AG04450 (cell line): Measurements from ENCODE around the gene LPAR3. TPM values are rescaled to one million over a fixed set of nuclear protein-coding genes. Genes with fewer than 3 reads are reported as not detected.

ENCODE experiments used
- CTCF ChIA-PET: fragments of 300-600, 350-600 bp; formaldehyde crosslinking; extraction: SDS; loops from one replicate; lab custom pipeline; 2022; ENCODE audit warnings: antibody characterized with exemption, inconsistent platforms; lab: Charles Lee
- POLR2A ChIA-PET: fragments of 350-600 bp; formaldehyde crosslinking; extraction: SDS; loops from one replicate; lab custom pipeline; 2021; ENCODE audit warnings: antibody characterized with exemption, inconsistent platforms; lab: Yijun Ruan, JAX
- DNase-seq: peaks from one replicate; pipeline ENCODE4 v3.0.0-alpha.2; 2011; ENCODE audit warnings: low read depth, low spot score
- H3K27ac ChIP-seq: one replicate; pipeline ENCODE4 v1.5.1; 2012; ENCODE audit warnings: low read depth, low read length, control low read depth
- H3K27me3 ChIP-seq: one replicate; pipeline ENCODE4 v1.6.0; 2012; ENCODE audit warnings: low read length; ENCODE audit not compliant: control insufficient read depth, insufficient read depth
- H3K4me3 ChIP-seq: 2 replicates; pipeline ENCODE4 v1.5.1; 2011; ENCODE audit warnings: mild to moderate bottlenecking, low read depth, low read length, control low read depth
- H3K9me3 ChIP-seq: 2 replicates; pipeline ENCODE4 v1.5.1; 2012; ENCODE audit warnings: low read length; ENCODE audit not compliant: control insufficient read depth, insufficient read depth
- CTCF ChIP-seq: IDR thresholded peaks from 2 replicates; pipeline ENCODE4 v1.5.1; 2011; ENCODE audit warnings: low read depth, low read length, control low read depth, inconsistent platforms
- polyA plus RNA-seq: library from polyadenylated mRNA; depleted of rRNA; stranded (reverse); fragments of >200 nt; gene quantifications from 2 replicates; pipeline ENCODE4 v1.2.3, GENCODE V29; 2011

The LPAR3 gene
- polyA plus RNA-seq, 1 experiment: 3.5 TPM

GRCh38 chr1:84861988-84862644, 30.9 kb downstream of the LPAR3 start:
- CTCF ChIA-PET: interaction anchor here (1.0 kb wide), 1 partner anchor 9 kb away, joined by 4 read pairs; no protein-coding TSS in a partner anchor
- POLR2A ChIA-PET: no interaction called here
- DNase-seq: no peak

GRCh38 chr1:84861516-84861915, 31.5 kb downstream of the LPAR3 start:
- no peaks in the 10 kb centered on the region for H3K9me3 ChIP-seq
- ChIA-PET POLR2A (no interaction called here), CTCF (interaction anchor here (1.0 kb wide), 1 partner anchor 9 kb away, joined by 4 read pairs; no protein-coding TSS in a partner anchor)

More at GRCh38 chr1:84861988-84862644, 30.9 kb downstream of the LPAR3 start:
- Histone ChIP-seq H3K27me3 (no peaks in the 10 kb centered on the region), H3K4me3 (no peak overlapping the region), H3K9me3 (no peaks in the 10 kb centered on the region; the same call in 1 of the 2 replicates), H3K27ac (no peak overlapping the region)
- TF ChIP-seq CTCF: no peak

GRCh38 chr1:84859866-84860265, 33.1 kb downstream of the LPAR3 start:
- no peak for DNase-seq
- no peaks in the 10 kb centered on the region for H3K9me3 ChIP-seq
- H3K27ac ChIP-seq: no peak overlapping the region
- no peaks in the 10 kb centered on the region for H3K27me3 ChIP-seq
- POLR2A ChIA-PET: interaction anchor here (0.5 kb wide), 1 partner anchor 8 kb away, joined by 3 read pairs; no protein-coding TSS in a partner anchor
- no peak overlapping the region for H3K4me3 ChIP-seq
- CTCF ChIA-PET: no interaction called here
- no peak for TF ChIP-seq CTCF

More at GRCh38 chr1:84861516-84861915, 31.5 kb downstream of the LPAR3 start:
- H3K27me3 ChIP-seq: no peaks in the 10 kb centered on the region
- DNase-seq: no peak
- no peak for TF ChIP-seq CTCF
- no peak overlapping the region for H3K27ac ChIP-seq
- no peak overlapping the region for H3K4me3 ChIP-seq

GRCh38 chr1:84857906-84858305, 35.1 kb downstream of the LPAR3 start:
- CTCF ChIA-PET: no interaction called here
- no peak overlapping the region for H3K4me3 ChIP-seq

More at GRCh38 chr1:84857906-84858305, 35.1 kb downstream of the LPAR3 start:
- Histone ChIP-seq H3K9me3 (no peaks in the 10 kb centered on the region), H3K27me3 (no peaks in the 10 kb centered on the region), H3K27ac (no peak overlapping the region)
- POLR2A ChIA-PET: no interaction called here
- DNase-seq: no peak
- TF ChIP-seq CTCF: no peak
